Lower leg skin (tissue), 4 donors: ENCODE data around the gene BCAP31. TPM values are rescaled to one million over a fixed set of nuclear protein-coding genes. Genes with fewer than 3 reads are reported as not detected.

ENCODE experiments used
- DNase-seq, 2 donors: peaks; one replicate each; pipeline ENCODE4 v3.0.0-alpha.2; 2019; ENCODE audit warnings: low spot score in 2 of 2
- H3K4me3 ChIP-seq: fragments of 200-600 bp; sonication (generic); 2 replicates; pipeline ENCODE4 v1.5.1; 2017; ENCODE audit warnings: mild to moderate bottlenecking, low read depth; ENCODE audit not compliant: poor library complexity, severe bottlenecking
- CTCF ChIP-seq, 3 donors: fragments of 450-650 bp; IDR thresholded peaks; one replicate each; pipeline ENCODE4 v1.5.1; 2016; ENCODE audit warnings: antibody characterized with exemption in 3 of 3, mild to moderate bottlenecking in 3 of 3, moderate library complexity in 2 of 3
- POLR2A ChIP-seq, 2 donors: fragments of 450-650 bp; IDR thresholded peaks; one replicate each; pipeline ENCODE4 v1.6.1; 2016 to 2017; ENCODE audit warnings: antibody characterized with exemption in 2 of 2, mild to moderate bottlenecking in 1 of 2, moderate library complexity in 1 of 2
- WGBS, 2 donors: methylation state at CpG; one replicate each; pipeline ENCODE4 v1.1.5; 2018; 5-methylcytosine and 5-hydroxymethylcytosine counted together
- intact Hi-C: fragments of 100-400 bp; cut with DNase I; formaldehyde crosslinking; loops from one replicate; pipeline ENCODE4 v1.15.0; 2023; ENCODE audit warnings: low total_unique reads
- total RNA-seq, 4 donors: library from RNA; depleted of rRNA; stranded (reverse); fragments of >200 nt; gene quantifications; one replicate each; pipeline ENCODE4 v1.1.0, GENCODE V29; 2016

BCAP31 gene
- total RNA-seq, 4 donors from 2014 or later: 139 to 210 (median 169) TPM

GRCh38 chrX:153670748-153671588, 53.2 kb downstream of the BCAP31 start:
- intact Hi-C loops: no loop called here
- TF ChIP-seq CTCF (IDR thresholded peaks at IDR 0.05) (no peak), POLR2A (IDR thresholded peaks at IDR 0.05) (no peak)
- 89 to 100% methylated on average over 1 to 23 of the region's 23 CpGs for WGBS, 2 donors
- DNase-seq: peak in 1 of 2 donors; percentile 39
- no peak overlapping the region for H3K4me3 ChIP-seq

GRCh38 chrX:153669901-153670731, 54.1 kb downstream of the BCAP31 start:
- H3K4me3 ChIP-seq: no peak overlapping the region
- TF ChIP-seq CTCF (IDR thresholded peaks at IDR 0.05): no peak
- WGBS, 2 donors: 70 to 81% methylated on average over 7 to 21 of the region's 23 CpGs
- peak in 1 of 2 donors; percentile 81 for DNase-seq
- intact Hi-C loops: loop anchor here (10.0 kb wide), 1 partner anchor 115 kb away; no protein-coding TSS in a partner anchor

GRCh38 chrX:153669174-153669890, 54.9 kb downstream of the BCAP31 start:
- DNase-seq: peak in 1 of 2 donors; percentile 83
- WGBS, 2 donors: 53 to 67% methylated on average over 9 to 17 of the region's 17 CpGs
- intact Hi-C loops: loop anchor here (10.0 kb wide), 1 partner anchor 115 kb away; no protein-coding TSS in a partner anchor
- no peak overlapping the region for H3K4me3 ChIP-seq
- TF ChIP-seq CTCF (IDR thresholded peaks at IDR 0.05) (no peak), POLR2A (IDR thresholded peaks at IDR 0.05) (no peak)

- TF ChIP-seq CTCF (IDR thresholded peaks at IDR 0.05) (no peak), POLR2A (IDR thresholded peaks at IDR 0.05) (no peak)
- H3K4me3 ChIP-seq: no peak overlapping the region
- intact Hi-C loops: loop anchor here (10.0 kb wide), 1 partner anchor 114 kb away; no protein-coding TSS in a partner anchor
- DNase-seq: peak in 1 of 2 donors; percentile 79
- WGBS, 2 donors: 84 to 94% methylated on average over 6 to 11 of the region's 11 CpGs
Measured at GRCh38 chrX:153668423-153669173, 55.6 kb downstream of the BCAP31 start.

GRCh38 chrX:153667956-153668396, 56.2 kb downstream of the BCAP31 start:
- peak; percentile 64 to 96 for DNase-seq
- H3K4me3 ChIP-seq: no peak overlapping the region
- 20 to 29% methylated on average over 11 to 14 of the region's 14 CpGs for WGBS, 2 donors
- intact Hi-C loops: loop anchor here (10.0 kb wide), 1 partner anchor 113 kb away; no protein-coding TSS in a partner anchor
- TF ChIP-seq CTCF (IDR thresholded peaks at IDR 0.05): no peak
- no peak for TF ChIP-seq POLR2A (IDR thresholded peaks at IDR 0.05)
